CD14-positive monocyte (primary cell): Measurements from ENCODE around the gene DPM2. TPM values are rescaled to one million over a fixed set of nuclear protein-coding genes. Genes with fewer than 3 reads are reported as not detected.

Experiments used
- DNase-seq, 3 donors: peaks; one replicate each; pipeline ENCODE4 v3.0.0-alpha.2; 2011 to 2022
- H2AFZ ChIP-seq: 2 replicates; pipeline ENCODE4 v1.6.0; 2012; ENCODE audit warnings: mild to moderate bottlenecking, low read depth, low read length, inconsistent platforms; ENCODE audit not compliant: insufficient read depth, poor library complexity, severe bottlenecking
- H3K27ac ChIP-seq, 2 donors: 1 replicate in 1 of 2; 2 replicates in 1 of 2; pipeline ENCODE4 v1.5.1; 2012 to 2013; ENCODE audit warnings: low read length in 2 of 2, control low read depth in 1 of 2, inconsistent platforms in 1 of 2, low read depth in 1 of 2, mild to moderate bottlenecking in 1 of 2
- H3K27me3 ChIP-seq, 2 donors: one replicate each; pipeline versions ENCODE4 v1.6.0 to v1.6.1; 2011 to 2013; ENCODE audit warnings: low read length in 2 of 2; ENCODE audit not compliant: control insufficient read depth in 2 of 2, insufficient read depth in 2 of 2
- H3K36me3 ChIP-seq, 2 donors: replicated peaks in 1 of 2; 1 replicate in 1 of 2; 2 replicates in 1 of 2; pipeline versions ENCODE4 v1.5.1 to v1.6.1; 2012 to 2013; ENCODE audit warnings: low read length in 2 of 2, control low read depth in 1 of 2, inconsistent platforms in 1 of 2, mild to moderate bottlenecking in 1 of 2; ENCODE audit not compliant: insufficient read depth in 2 of 2, control insufficient read depth in 1 of 2
- H3K4me1 ChIP-seq, 2 donors: 1 replicate in 1 of 2; 2 replicates in 1 of 2; pipeline versions ENCODE4 v1.5.1 to v1.6.1; 2012 to 2013; ENCODE audit warnings: low read length in 2 of 2, control low read depth in 1 of 2, inconsistent platforms in 1 of 2, mild to moderate bottlenecking in 1 of 2, moderate library complexity in 1 of 2; ENCODE audit not compliant: insufficient read depth in 2 of 2, control insufficient read depth in 1 of 2
- H3K4me2 ChIP-seq: replicated peaks from 2 replicates; pipeline ENCODE3; 2012; ENCODE audit warnings: low read length, moderate library complexity, mild to moderate bottlenecking; ENCODE audit not compliant: poor library complexity, severe bottlenecking; ENCODE audit errors: extremely low read depth
- H3K4me3 ChIP-seq, 3 experiments: fragments of 200-600 bp in 1 of 3; sonication (generic) in 1 of 3; replicated peaks in 1 of 3; 1 replicate in 2 of 3; 2 replicates in 1 of 3; pipeline ENCODE4 v1.5.1; 2011 to 2013; ENCODE audit warnings: low read length in 3 of 3, mild to moderate bottlenecking in 3 of 3, control low read depth in 2 of 3, low read depth in 2 of 3, inconsistent platforms in 1 of 3, moderate library complexity in 1 of 3
- H3K79me2 ChIP-seq: 2 replicates; pipeline ENCODE4 v1.6.0; 2012; ENCODE audit warnings: mild to moderate bottlenecking, control low read depth, inconsistent platforms, low read length, moderate library complexity; ENCODE audit not compliant: insufficient read depth
- H3K9ac ChIP-seq: 2 replicates; pipeline ENCODE4 v1.6.0; 2017; ENCODE audit warnings: low read length, mild to moderate bottlenecking; ENCODE audit not compliant: insufficient read depth, poor library complexity, severe bottlenecking
- H3K9me3 ChIP-seq, 2 donors: replicated peaks in 1 of 2; 1 replicate in 1 of 2; 2 replicates in 1 of 2; pipeline versions ENCODE4 v1.5.1 to v1.6.1; 2012 to 2013; ENCODE audit warnings: low read length in 2 of 2, control low read depth in 1 of 2; ENCODE audit not compliant: control insufficient read depth in 1 of 2, insufficient read depth in 1 of 2
- H4K20me1 ChIP-seq: 2 replicates; pipeline ENCODE4 v1.6.0; 2012; ENCODE audit warnings: mild to moderate bottlenecking, low read length, control low read depth, moderate library complexity; ENCODE audit not compliant: insufficient read depth
- H3K27ac Mint-ChIP-seq, 7 donors: one replicate each; pipeline ENCODE4 v1.8.0; 2020; ENCODE audit warnings: mild to moderate bottlenecking in 7 of 7, mixed read lengths in 7 of 7, moderate library complexity in 6 of 7, inconsistent platforms in 2 of 7
- H3K27me3 Mint-ChIP-seq, 3 donors: one replicate each; pipeline ENCODE4 v1.8.0; 2021 to 2022; ENCODE audit warnings: low read depth in 3 of 3, mild to moderate bottlenecking in 3 of 3, mixed read lengths in 3 of 3, moderate library complexity in 3 of 3, inconsistent platforms in 1 of 3
- H3K36me3 Mint-ChIP-seq, 2 donors: one replicate each; pipeline ENCODE4 v1.8.0; 2020; ENCODE audit warnings: mixed read lengths in 2 of 2, inconsistent platforms in 1 of 2, mild to moderate bottlenecking in 1 of 2
- H3K4me1 Mint-ChIP-seq: one replicate; pipeline ENCODE4 v1.8.0; 2020; ENCODE audit warnings: mild to moderate bottlenecking, mixed read lengths
- H3K4me3 Mint-ChIP-seq, 2 donors: one replicate each; pipeline ENCODE4 v1.8.0; 2020; ENCODE audit warnings: mild to moderate bottlenecking in 2 of 2, mixed read lengths in 2 of 2, moderate library complexity in 1 of 2
- H3K9me3 Mint-ChIP-seq, 7 donors: one replicate each; pipeline ENCODE4 v1.8.0; 2020 to 2022; ENCODE audit warnings: mixed read lengths in 7 of 7, mild to moderate bottlenecking in 6 of 7, moderate library complexity in 6 of 7, inconsistent platforms in 2 of 7
- CTCF ChIP-seq: fragments of 200-600 bp; IDR thresholded peaks from one replicate; pipeline ENCODE4 v1.8.0; 2022; ENCODE audit warnings: antibody characterized with exemption, mild to moderate bottlenecking
- WGBS: methylation state at CpG from one replicate; pipeline ENCODE4 v1.1.5; 2013; ENCODE audit warnings: missing lambda C conversion rate; ENCODE audit not compliant: insufficient coverage; 5-methylcytosine and 5-hydroxymethylcytosine counted together
- intact Hi-C, 2 donors: fragments of 100-400 bp; cut with micrococcal nuclease; formaldehyde crosslinking; loops; one replicate each; pipeline versions ENCODE4 v1.15.0 to v1.15.1; 2023
- polyA plus RNA-seq, 3 donors: library from polyadenylated mRNA; depleted of rRNA in 1 of 3; unstranded in 2 of 3; stranded (reverse) in 1 of 3; fragments of 300-500 nt in 2 of 3; fragments of >200 nt in 1 of 3; fragmentation: Illumina TruSeq in 2 of 3; gene quantifications; 1 replicate in 2 of 3; 2 replicates in 1 of 3; pipeline ENCODE4 v1.2.3, GENCODE V29; 2012 to 2021

Gene DPM2
- polyA plus RNA-seq, 3 donors: 22.4 to 28.7 (median 25.4) TPM

GRCh38 chr9:127896395-127897192 is 41.1 kb downstream of the DPM2 start:
- 93% methylated on average over 14 of the region's 16 CpGs for WGBS
- H3K4me3 ChIP-seq: peak overlapping the region in 1 of 3 experiments; percentile 39
- DNase-seq: no peak
- H4K20me1 ChIP-seq: no peaks in the 10 kb centered on the region
- peaks cover 34 to 36% of the 10 kb centered on the region in 2 donors for H3K9me3 ChIP-seq
- no peak for TF ChIP-seq CTCF
- no peak overlapping the region for H3K27ac ChIP-seq
- H3K9ac ChIP-seq: no peak overlapping the region
- no peaks in the 10 kb centered on the region for H3K27me3 ChIP-seq
- no peak overlapping the region for H2AFZ ChIP-seq
- peaks cover 1 to 9% (median 4%) of the 10 kb centered on the region in 3 donors for H3K27me3 Mint-ChIP-seq
- H3K27ac Mint-ChIP-seq: peak overlapping the region in 1 of 7 donors; percentile 54
- peaks cover 34 to 44% of the 10 kb centered on the region in 2 donors for H3K36me3 ChIP-seq
- intact Hi-C loops: no loop called here
- peak overlapping the region; percentile 56 for H3K4me2 ChIP-seq
- peak overlapping the region in 1 of 2 donors; percentile 93 for H3K4me3 Mint-ChIP-seq
- H3K4me1 ChIP-seq: peaks cover 24 to 32% of the 10 kb centered on the region in 2 donors
- H3K36me3 Mint-ChIP-seq: peaks cover 40 to 42% of the 10 kb centered on the region in 2 donors
- peaks cover 32 to 37% (median 36%) of the 10 kb centered on the region in 7 donors for H3K9me3 Mint-ChIP-seq
- H3K4me1 Mint-ChIP-seq: peaks cover 19% of the 10 kb centered on the region
- no peaks in the 10 kb centered on the region for H3K79me2 ChIP-seq

- Histone ChIP-seq H3K36me3 (peaks cover 36 to 47% of the 10 kb centered on the region in 2 donors), H3K4me3 (no peak overlapping the region)
- peaks cover 44 to 48% of the 10 kb centered on the region in 2 donors for H3K36me3 Mint-ChIP-seq
Measured at GRCh38 chr9:127895811-127896210, 41.8 kb downstream of the DPM2 start.

More at GRCh38 chr9:127895811-127896210, 41.8 kb downstream of the DPM2 start:
- Mint-ChIP-seq H3K4me3 (no peak overlapping the region), H3K9me3 (peaks cover 32 to 39% (median 36%) of the 10 kb centered on the region in 7 donors), H3K27ac (no peak overlapping the region), H3K27me3 (peaks cover 1 to 9% (median 4%) of the 10 kb centered on the region in 3 donors), H3K4me1 (peaks cover 19% of the 10 kb centered on the region)
- no peak for DNase-seq
- Histone ChIP-seq H3K9me3 (peaks cover 34 to 36% of the 10 kb centered on the region in 2 donors), H2AFZ (no peak overlapping the region), H3K27ac (no peak overlapping the region), H3K79me2 (no peaks in the 10 kb centered on the region), H3K27me3 (no peaks in the 10 kb centered on the region), H3K9ac (no peak overlapping the region), H4K20me1 (no peaks in the 10 kb centered on the region), H3K4me1 (peaks cover 24 to 32% of the 10 kb centered on the region in 2 donors), H3K4me2 (no peak overlapping the region)
- 99% methylated on average over 8 of the region's 8 CpGs for WGBS
- TF ChIP-seq CTCF: no peak
- intact Hi-C loops: no loop called here
